ENCODE measurements around the gene SEMA5B. TPM values are rescaled to one million over a fixed set of nuclear protein-coding genes. Genes with fewer than 3 reads are reported as not detected.

Gene SEMA5B
- total RNA-seq, 1 experiment from 2014 or later: 1.0 TPM

DNA sequence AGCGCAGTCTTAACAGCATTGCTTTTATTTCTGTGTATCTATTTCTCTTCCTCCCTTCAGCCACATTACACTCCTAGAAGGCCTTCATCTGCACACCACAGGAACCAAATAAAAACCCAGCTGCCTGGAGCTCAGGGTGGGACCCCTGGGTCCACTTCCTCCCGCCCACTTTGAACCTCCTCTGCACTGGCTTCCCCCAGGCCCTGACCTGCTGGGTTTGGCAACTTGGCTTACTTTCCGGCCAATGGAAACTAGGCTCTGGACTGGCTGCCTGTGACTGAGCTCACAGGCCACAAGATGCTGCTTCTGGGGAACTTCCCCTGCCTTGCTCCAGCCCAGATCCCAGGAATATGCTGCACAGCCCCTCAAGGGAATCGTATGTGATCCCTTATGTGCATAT, 89.8 kb downstream of the SEMA5B start:
- Mint-ChIP-seq H3K27me3 (ENCODE audit: insufficient read depth, unreplicated experiment) (no peaks in the 10 kb centered on the region), H3K36me3 (ENCODE audit: insufficient read depth, unreplicated experiment) (peaks cover 5% of the 10 kb centered on the region), H3K4me3 (ENCODE audit: unreplicated experiment) (no peak overlapping the region), H3K27ac (ENCODE audit: unreplicated experiment) (no peak overlapping the region), H3K4me1 (ENCODE audit: low read depth, unreplicated experiment) (peaks cover 7% of the 10 kb centered on the region), H3K9me3 (ENCODE audit: unreplicated experiment) (no peaks in the 10 kb centered on the region)
- POLR2A ChIA-PET: no interaction called here
- CTCF ChIA-PET: no interaction called here
- no peak overlapping the region for H3K4me3 ChIP-seq (ENCODE audit: low read depth, low read length)
- H3K27me3 ChIP-seq (replicated peaks; ENCODE audit: control insufficient read depth, insufficient read depth, low read length): no peaks in the 10 kb centered on the region
- DNase-seq: no peak
- BruUV-seq (replicated peaks): no TSS peak
- peaks cover under 1% of the 10 kb centered on the region; the same call in 1 of the 2 replicates for H3K4me1 ChIP-seq
- no peaks in the 10 kb centered on the region; the same call in 1 of the 2 replicates for H3K9me3 ChIP-seq
- no peaks in the 10 kb centered on the region for H3K36me3 ChIP-seq (ENCODE audit: control insufficient read depth, insufficient read depth, low read length)
- TF ChIP-seq, protein P1, sequence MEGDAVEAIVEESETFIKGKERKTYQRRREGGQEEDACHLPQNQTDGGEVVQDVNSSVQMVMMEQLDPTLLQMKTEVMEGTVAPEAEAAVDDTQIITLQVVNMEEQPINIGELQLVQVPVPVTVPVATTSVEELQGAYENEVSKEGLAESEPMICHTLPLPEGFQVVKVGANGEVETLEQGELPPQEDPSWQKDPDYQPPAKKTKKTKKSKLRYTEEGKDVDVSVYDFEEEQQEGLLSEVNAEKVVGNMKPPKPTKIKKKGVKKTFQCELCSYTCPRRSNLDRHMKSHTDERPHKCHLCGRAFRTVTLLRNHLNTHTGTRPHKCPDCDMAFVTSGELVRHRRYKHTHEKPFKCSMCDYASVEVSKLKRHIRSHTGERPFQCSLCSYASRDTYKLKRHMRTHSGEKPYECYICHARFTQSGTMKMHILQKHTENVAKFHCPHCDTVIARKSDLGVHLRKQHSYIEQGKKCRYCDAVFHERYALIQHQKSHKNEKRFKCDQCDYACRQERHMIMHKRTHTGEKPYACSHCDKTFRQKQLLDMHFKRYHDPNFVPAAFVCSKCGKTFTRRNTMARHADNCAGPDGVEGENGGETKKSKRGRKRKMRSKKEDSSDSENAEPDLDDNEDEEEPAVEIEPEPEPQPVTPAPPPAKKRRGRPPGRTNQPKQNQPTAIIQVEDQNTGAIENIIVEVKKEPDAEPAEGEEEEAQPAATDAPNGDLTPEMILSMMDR (IDR thresholded peaks at IDR 0.05; ENCODE audit: insufficient read depth in 1 of 2, low read depth in 1 of 2, low read length in 1 of 2, severe bottlenecking in 1 of 2, unreplicated experiment in 1 of 2): no peak
- intact Hi-C loops (cut with micrococcal nuclease; ENCODE audit: unreplicated experiment): no loop called here

- no peaks in the 10 kb centered on the region for H3K36me3 ChIP-seq (ENCODE audit: control insufficient read depth, insufficient read depth, low read length)
- no peak overlapping the region for H3K4me3 ChIP-seq (ENCODE audit: low read depth, low read length)
- H3K27me3 ChIP-seq (replicated peaks; ENCODE audit: control insufficient read depth, insufficient read depth, low read length): no peaks in the 10 kb centered on the region
- no peak overlapping the region for H3K4me3 Mint-ChIP-seq (ENCODE audit: unreplicated experiment)
- H3K27ac Mint-ChIP-seq (ENCODE audit: unreplicated experiment): no peak overlapping the region
- peaks cover 7% of the 10 kb centered on the region for H3K4me1 Mint-ChIP-seq (ENCODE audit: low read depth, unreplicated experiment)
- intact Hi-C loops (cut with micrococcal nuclease; ENCODE audit: unreplicated experiment): no loop called here
- H3K9me3 ChIP-seq: no peaks in the 10 kb centered on the region; the same call in 1 of the 2 replicates
- TF ChIP-seq, protein P1 (IDR thresholded peaks at IDR 0.05; ENCODE audit: insufficient read depth in 1 of 2, low read depth in 1 of 2, low read length in 1 of 2, severe bottlenecking in 1 of 2, unreplicated experiment in 1 of 2): no peak
- no peaks in the 10 kb centered on the region for H3K27me3 Mint-ChIP-seq (ENCODE audit: insufficient read depth, unreplicated experiment)
- peaks cover 8% of the 10 kb centered on the region; the same call in 1 of the 2 replicates for H3K4me1 ChIP-seq
- no peak for DNase-seq
- H3K9me3 Mint-ChIP-seq (ENCODE audit: unreplicated experiment): no peaks in the 10 kb centered on the region
- POLR2A ChIA-PET: no interaction called here
- CTCF ChIA-PET: no interaction called here
- H3K36me3 Mint-ChIP-seq (ENCODE audit: insufficient read depth, unreplicated experiment): peaks cover 5% of the 10 kb centered on the region
- BruUV-seq (replicated peaks): no TSS peak
Measured at GRCh38 chr3:122936986-122937385, 90.6 kb downstream of the SEMA5B start.

- peaks cover 5% of the 10 kb centered on the region for H3K36me3 Mint-ChIP-seq (ENCODE audit: insufficient read depth, unreplicated experiment)
- H3K4me1 Mint-ChIP-seq (ENCODE audit: low read depth, unreplicated experiment): peaks cover 7% of the 10 kb centered on the region
- POLR2A ChIA-PET: no interaction called here
- H3K9me3 Mint-ChIP-seq (ENCODE audit: unreplicated experiment): no peaks in the 10 kb centered on the region
- CTCF ChIA-PET: no interaction called here
- Histone ChIP-seq H3K4me3 (ENCODE audit: low read depth, low read length) (no peak overlapping the region), H3K27me3 (replicated peaks; ENCODE audit: control insufficient read depth, insufficient read depth, low read length) (no peaks in the 10 kb centered on the region), H3K9me3 (no peaks in the 10 kb centered on the region; the same call in 1 of the 2 replicates), H3K36me3 (ENCODE audit: control insufficient read depth, insufficient read depth, low read length) (no peaks in the 10 kb centered on the region), H3K4me1 (peaks cover 13% of the 10 kb centered on the region)
- H3K27ac Mint-ChIP-seq (ENCODE audit: unreplicated experiment): no peak overlapping the region
- TF ChIP-seq, protein P1 (IDR thresholded peaks at IDR 0.05; ENCODE audit: insufficient read depth in 1 of 2, low read depth in 1 of 2, low read length in 1 of 2, severe bottlenecking in 1 of 2, unreplicated experiment in 1 of 2): no peak
- DNase-seq: no peak
- no peak overlapping the region for H3K4me3 Mint-ChIP-seq (ENCODE audit: unreplicated experiment)
- intact Hi-C loops (cut with micrococcal nuclease; ENCODE audit: unreplicated experiment): no loop called here
- BruUV-seq (replicated peaks): no TSS peak
- no peaks in the 10 kb centered on the region for H3K27me3 Mint-ChIP-seq (ENCODE audit: insufficient read depth, unreplicated experiment)
Measured at GRCh38 chr3:122936335-122936734, 91.2 kb downstream of the SEMA5B start.

All from Caco-2 (cell line).